HCT116 (cell line): ENCODE results near the gene AQP7. TPM values are rescaled to one million over a fixed set of nuclear protein-coding genes. Genes with fewer than 3 reads are reported as not detected.
A peak's percentile ranks its signal among the peaks of the same experiment; 100 is the strongest.

Experiments
- ATAC-seq: fragments of 200-7000 bp; cut with Tn5 transposase; 2 replicates; pipeline ENCODE4 v1.9.1; 2020; ENCODE audit warnings: mild to moderate bottlenecking, moderate library complexity
- BruUV-seq: library from RNA; stranded (reverse); fragments of 400-500 nt; replicated peaks from 2 replicates; lab custom pipeline; 2021; lab: Mats Ljungman, UMichigan
- CTCF ChIA-PET: fragments of 300-600 bp; sonication (Branson Sonifier 250); formaldehyde crosslinking; loops from one replicate; lab custom pipeline; 2021; ENCODE audit warnings: antibody characterized with exemption; lab: Charles Lee
- POLR2A ChIA-PET: fragments of 300-600, 350-600 bp; sonication (Branson Sonifier 250); formaldehyde crosslinking; loops from one replicate; lab custom pipeline; 2021; ENCODE audit warnings: antibody characterized with exemption; lab: Charles Lee
- RAD21 ChIA-PET, 2 experiments: fragments of 300-600 bp; sonication (Branson Sonifier 250); formaldehyde crosslinking; loops; one replicate each; lab custom pipeline; 2023; ENCODE audit warnings: low total read pairs in 2 of 2; ENCODE audit not compliant: uncharacterized antibody in 2 of 2, unreplicated experiment in 2 of 2, low non-redundant PET in 1 of 2; lab: Charles Lee
- DNase-seq: peaks from one replicate; pipeline ENCODE4 v3.0.0-alpha.2; 2010; ENCODE audit warnings: low read depth, low spot score
- H2AFZ ChIP-seq: fragments of 200-600 bp; shearing (Covaris generic), sonication (generic); 2 replicates; pipeline ENCODE4 v1.6.1; 2017; ENCODE audit warnings: low read depth, mixed run types, mixed read lengths, antibody characterized with exemption, low read length; ENCODE audit not compliant: poor library complexity, severe bottlenecking
- H3K27ac ChIP-seq: 2 replicates; pipeline ENCODE4 v1.5.1; 2012; ENCODE audit warnings: low read depth, low read length
- H3K27me3 ChIP-seq: fragments of 200-600 bp; sonication (generic); 2 replicates; pipeline ENCODE4 v1.6.1; 2016; ENCODE audit warnings: mixed run types, low read length, mixed read lengths; ENCODE audit not compliant: insufficient read depth
- H3K36me3 ChIP-seq, 2 experiments: fragments of 200-500 bp in 1 of 2; fragments of 200-600 bp in 1 of 2; sonication (Bioruptor generic) in 1 of 2; sonication (generic) in 1 of 2; 2 replicates each; pipeline versions ENCODE4 v1.5.1 to v1.6.1; 2014 to 2016; ENCODE audit warnings: low read length in 2 of 2, inconsistent platforms in 1 of 2, mixed read lengths in 1 of 2, mixed run types in 1 of 2; ENCODE audit not compliant: insufficient read depth in 2 of 2, control insufficient read depth in 1 of 2
- H3K4me1 ChIP-seq, 2 experiments: fragments of 200-600 bp in 1 of 2; sonication (generic) in 1 of 2; 2 replicates each; pipeline versions ENCODE4 v1.5.1 to v1.6.1; 2012 to 2017; ENCODE audit warnings: low read length in 2 of 2, inconsistent platforms in 1 of 2, mild to moderate bottlenecking in 1 of 2, mixed read lengths in 1 of 2, mixed run types in 1 of 2, moderate library complexity in 1 of 2; ENCODE audit not compliant: insufficient read depth in 2 of 2, control insufficient read depth in 1 of 2
- H3K4me2 ChIP-seq: fragments of 200-600 bp; sonication (generic); 2 replicates; pipeline ENCODE4 v1.6.1; 2017; ENCODE audit warnings: mixed run types, low read length, mixed read lengths
- H3K4me3 ChIP-seq, 2 experiments: fragments of 200-600 bp in 1 of 2; sonication (generic) in 1 of 2; replicated peaks in 1 of 2; 2 replicates each; pipeline ENCODE4 v1.5.1; 2011 to 2016; ENCODE audit warnings: low read length in 2 of 2, control low read depth in 1 of 2, low read depth in 1 of 2, mild to moderate bottlenecking in 1 of 2, mixed read lengths in 1 of 2, mixed run types in 1 of 2
- H3K79me2 ChIP-seq: fragments of 200-600 bp; sonication (generic); 2 replicates; pipeline ENCODE4 v1.6.1; 2017; ENCODE audit warnings: mild to moderate bottlenecking, mixed run types, low read length, moderate library complexity, mixed read lengths; ENCODE audit not compliant: insufficient read depth
- H3K9ac ChIP-seq: fragments of 200-600 bp; sonication (generic); 2 replicates; pipeline ENCODE4 v1.6.1; 2016; ENCODE audit warnings: low read length, mixed read lengths
- H3K9me2 ChIP-seq: fragments of 200-600 bp; sonication (generic), shearing (Covaris generic); 2 replicates; pipeline ENCODE4 v1.6.1; 2017; ENCODE audit warnings: mixed run types, mild to moderate bottlenecking, moderate library complexity; ENCODE audit not compliant: insufficient read depth
- H3K9me3 ChIP-seq, 2 experiments: fragments of 200-500 bp in 1 of 2; fragments of 200-600 bp in 1 of 2; sonication (Bioruptor generic) in 1 of 2; sonication (generic) in 1 of 2; 2 replicates each; pipeline ENCODE4 v1.6.1; 2014 to 2017; ENCODE audit warnings: low read length in 2 of 2, mixed read lengths in 2 of 2, inconsistent platforms in 1 of 2, low read depth in 1 of 2, mild to moderate bottlenecking in 1 of 2, mixed run types in 1 of 2, moderate library complexity in 1 of 2; ENCODE audit not compliant: control insufficient read depth in 1 of 2, insufficient read depth in 1 of 2
- H4K20me1 ChIP-seq: fragments of 200-600 bp; sonication (generic), shearing (Covaris generic); 2 replicates; pipeline ENCODE4 v1.6.1; 2017; ENCODE audit warnings: mixed run types, mild to moderate bottlenecking, moderate library complexity; ENCODE audit not compliant: insufficient read depth
- CEBPB ChIP-seq: IDR thresholded peaks from 2 replicates; pipeline ENCODE4 v1.6.1; 2012; ENCODE audit warnings: low read depth
- EGR1 ChIP-seq: IDR thresholded peaks from 2 replicates; pipeline ENCODE4 v1.6.1; 2012; ENCODE audit warnings: low read depth
- ELF1 ChIP-seq: IDR thresholded peaks from 2 replicates; pipeline ENCODE4 v1.6.1; 2012; ENCODE audit warnings: low read depth, borderline replicate concordance
- EZH2phosphoT487 ChIP-seq: fragments of 200-600 bp; IDR thresholded peaks from 2 replicates; pipeline ENCODE4 v1.6.1; 2018; ENCODE audit warnings: antibody characterized with exemption, borderline replicate concordance
- FOSL1 ChIP-seq: IDR thresholded peaks from 2 replicates; pipeline ENCODE4 v1.6.1; 2012; ENCODE audit warnings: low read depth
- JUND ChIP-seq: IDR thresholded peaks from 2 replicates; pipeline ENCODE4 v1.6.1; 2012
- MAX ChIP-seq: IDR thresholded peaks from 2 replicates; pipeline ENCODE4 v1.6.1; 2012
- POLR2AphosphoS5 ChIP-seq: IDR thresholded peaks from 2 replicates; pipeline ENCODE4 v1.6.1; 2011; ENCODE audit warnings: mild to moderate bottlenecking, low read depth, low read length, moderate library complexity
- RAD21 ChIP-seq: IDR thresholded peaks from 2 replicates; pipeline ENCODE4 v1.6.1; 2012; ENCODE audit warnings: low read depth, mild to moderate bottlenecking
- REST ChIP-seq: IDR thresholded peaks from 2 replicates; pipeline ENCODE4 v1.6.1; 2012; ENCODE audit warnings: low read depth
- SIN3A ChIP-seq: IDR thresholded peaks from 2 replicates; pipeline ENCODE4 v1.6.1; 2012; ENCODE audit warnings: low read depth
- SP1 ChIP-seq: IDR thresholded peaks from 2 replicates; pipeline ENCODE4 v1.6.1; 2012; ENCODE audit warnings: low read depth
- SRF ChIP-seq: IDR thresholded peaks from 2 replicates; pipeline ENCODE4 v1.6.1; 2012; ENCODE audit warnings: low read depth
- TCF7L2 ChIP-seq: IDR thresholded peaks from 2 replicates; pipeline ENCODE4 v1.7.0; 2011; ENCODE audit warnings: borderline replicate concordance, inconsistent platforms; ENCODE audit not compliant: insufficient read depth, insufficient read length; ENCODE audit errors: extremely low read depth
- ZBTB33 ChIP-seq: IDR thresholded peaks from 2 replicates; pipeline ENCODE4 v1.6.1; 2011; ENCODE audit warnings: mild to moderate bottlenecking, low read length, moderate library complexity; ENCODE audit not compliant: insufficient replicate concordance; ENCODE audit errors: extremely low read depth
- ZFX ChIP-seq: fragments of 450-650 bp; IDR thresholded peaks from 2 replicates; pipeline ENCODE4 v1.6.1; 2017
- intact Hi-C: fragments of 100-400 bp; cut with micrococcal nuclease; formaldehyde crosslinking; loops from 2 replicates; pipeline ENCODE4 v1.10.0; 2022
- total RNA-seq: library from RNA; stranded (reverse); gene quantifications from one replicate; pipeline ENCODE4 v1.2.1, GENCODE V29; 2021; ENCODE audit not compliant: unreplicated experiment

Gene AQP7
- total RNA-seq, 1 experiment from 2014 or later = 0.96 TPM

- POLR2A ChIA-PET = no interaction called here
- H3K9me3 ChIP-seq = no peaks in the 10 kb centered on the region
- CTCF ChIA-PET = interaction anchor here (0.6 to 5.9 kb wide), 2 partner anchors 9 to 29 kb away, joined by 3 to 39 read pairs; no protein-coding TSS in a partner anchor
- peaks cover 56 to 65% of the 10 kb centered on the region in 2 experiments for H3K4me1 ChIP-seq
- ATAC-seq = peak; percentile 26; the same call in 1 of the 2 replicates
- H3K9ac ChIP-seq = peak overlapping the region; percentile 22
- no TSS peak for BruUV-seq
- H3K9me2 ChIP-seq = no peaks in the 10 kb centered on the region
- TF ChIP-seq JUND (no peak; the same call in 1 of the 2 replicates), CEBPB (no peak), SP1 (peak; percentile 59), TCF7L2 (peak; percentile 50)
- TF ChIP-seq, all 23 proteins: peak for 2
- no peaks in the 10 kb centered on the region for H3K27me3 ChIP-seq
- no peak for DNase-seq
- H2AFZ ChIP-seq = no peak overlapping the region
- no peaks in the 10 kb centered on the region for H3K79me2 ChIP-seq
- RAD21 ChIA-PET = interaction anchor here in 1 of 2 experiments (0.7 kb wide), 1 partner anchor 12 kb away, joined by 4 read pairs; no protein-coding TSS in a partner anchor
- peak overlapping the region in 1 of 2 experiments; percentile 6; a peak in 1 of 4 replicates for H3K4me3 ChIP-seq
- intact Hi-C loops = no loop called here
- H4K20me1 ChIP-seq = no peaks in the 10 kb centered on the region
- H3K36me3 ChIP-seq = no peaks in the 10 kb centered on the region
- H3K4me2 ChIP-seq = peak overlapping the region; percentile 72
- no peak overlapping the region; the same call in 1 of the 2 replicates for H3K27ac ChIP-seq
Measured at GRCh38 chr9:33443047-33443446, 40.7 kb upstream of the AQP7 start.

- BruUV-seq = no TSS peak
- Histone ChIP-seq H4K20me1 (no peaks in the 10 kb centered on the region), H3K36me3 (no peaks in the 10 kb centered on the region), H3K4me1 (peaks cover 51 to 57% of the 10 kb centered on the region in 2 experiments), H3K9ac (no peak overlapping the region), H2AFZ (no peak overlapping the region), H3K27ac (no peak overlapping the region), H3K9me2 (no peaks in the 10 kb centered on the region), H3K4me2 (peak overlapping the region; percentile 72; the same call in 1 of the 2 replicates), H3K4me3 (no peak overlapping the region), H3K9me3 (no peaks in the 10 kb centered on the region), H3K79me2 (no peaks in the 10 kb centered on the region), H3K27me3 (no peaks in the 10 kb centered on the region)
- DNase-seq = no peak
- no peak for ATAC-seq
- ChIA-PET RAD21 (no interaction called here), POLR2A (no interaction called here), CTCF (interaction anchor here (5.9 kb wide), 1 partner anchor 10 kb away, joined by 39 read pairs; no protein-coding TSS in a partner anchor)
- intact Hi-C loops = no loop called here
- TF ChIP-seq REST = no peak
- TF ChIP-seq SIN3A = no peak
- TF ChIP-seq CEBPB = no peak
- no peak for TF ChIP-seq ZFX
- TF ChIP-seq SRF = no peak
- TF ChIP-seq ELF1 = no peak
- TF ChIP-seq ZBTB33 = no peak
- TF ChIP-seq JUND = no peak
- no peak for TF ChIP-seq MAX
- TF ChIP-seq EGR1 = no peak
- TF ChIP-seq FOSL1 = no peak
- TF ChIP-seq POLR2AphosphoS5 = no peak
- TF ChIP-seq EZH2phosphoT487 = no peak
- TF ChIP-seq RAD21 = no peak
Measured at GRCh38 chr9:33442125-33442524, 39.8 kb upstream of the AQP7 start.
